Retina (tissue), 1 donor: Measurements from ENCODE around the gene GPR156.
A peak's percentile ranks its signal among the peaks of the same experiment; 100 is the strongest.
"Not testable (repeated sequence)": the region's sequence is repeated elsewhere in the genome, so short reads cannot be mapped to it uniquely, and the experiment has no call there.

Experiments
- DNase-seq: peaks from one replicate; pipeline ENCODE4 v3.0.0-alpha.2; 2016

GPR156 gene

DNA sequence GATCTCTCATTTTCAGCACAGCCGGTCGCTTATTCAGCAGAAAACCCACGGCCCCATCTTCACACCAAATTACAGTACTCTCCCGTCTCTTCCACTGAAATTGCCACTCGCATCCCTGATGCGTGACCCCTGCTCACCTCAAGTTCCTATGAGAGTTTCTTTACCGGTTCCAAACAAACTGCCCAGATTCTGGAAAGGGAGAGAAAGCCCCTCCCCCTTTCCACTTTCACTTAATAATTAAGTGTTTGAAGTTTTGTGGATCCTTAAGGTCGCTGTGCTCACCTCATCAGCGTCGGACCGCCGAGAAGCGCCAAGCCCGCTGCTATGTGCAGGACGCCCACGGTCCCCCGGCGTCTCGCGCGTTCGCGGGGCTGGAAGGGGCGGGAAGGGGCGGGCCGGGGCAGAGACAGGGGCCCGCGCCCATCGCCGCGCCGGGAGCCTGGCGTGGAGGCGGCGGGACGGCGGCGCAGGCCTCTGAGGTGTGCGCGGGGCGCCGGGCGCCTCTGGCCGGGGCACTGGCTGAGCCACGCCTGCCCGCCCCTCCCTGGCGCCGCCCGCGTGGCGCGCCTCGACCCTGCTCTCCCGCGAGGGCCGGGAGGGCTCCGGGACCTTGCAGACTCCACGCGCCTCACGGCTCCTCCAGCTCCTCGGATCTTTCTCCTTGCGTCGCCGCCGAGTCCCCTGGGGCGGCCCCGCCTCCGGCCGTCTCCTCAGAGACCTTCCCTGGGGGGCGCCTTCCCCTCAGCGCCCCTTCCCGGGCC, at the start of gene GPR156:
GPR156 (minus strand) TSS at position 476 of the 761 bp plus-strand sequence. CDS start 41,124 bp downstream, outside the sequence.
- peak; percentile 61 for DNase-seq

DNA sequence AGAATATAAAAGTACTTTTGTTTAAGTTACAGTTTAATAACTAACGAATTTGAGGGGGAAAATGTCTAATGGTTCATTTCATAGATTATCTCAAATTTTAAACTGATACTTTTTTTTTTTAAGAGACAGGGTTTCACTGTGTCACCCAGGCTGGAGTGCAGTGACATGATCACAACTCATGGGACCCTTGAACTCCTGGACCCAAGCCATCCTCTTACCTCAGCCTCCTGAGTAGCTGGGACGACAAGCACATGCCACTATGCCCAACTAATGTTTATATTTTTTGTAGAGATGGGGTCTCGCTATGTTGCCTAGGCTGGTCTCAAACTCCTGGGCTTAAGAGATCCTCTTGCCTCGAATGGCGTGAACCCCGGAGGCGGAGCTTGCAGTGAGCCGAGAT, 47.6 kb upstream of the GPR156 start:
- DNase-seq, result no peak

DNA sequence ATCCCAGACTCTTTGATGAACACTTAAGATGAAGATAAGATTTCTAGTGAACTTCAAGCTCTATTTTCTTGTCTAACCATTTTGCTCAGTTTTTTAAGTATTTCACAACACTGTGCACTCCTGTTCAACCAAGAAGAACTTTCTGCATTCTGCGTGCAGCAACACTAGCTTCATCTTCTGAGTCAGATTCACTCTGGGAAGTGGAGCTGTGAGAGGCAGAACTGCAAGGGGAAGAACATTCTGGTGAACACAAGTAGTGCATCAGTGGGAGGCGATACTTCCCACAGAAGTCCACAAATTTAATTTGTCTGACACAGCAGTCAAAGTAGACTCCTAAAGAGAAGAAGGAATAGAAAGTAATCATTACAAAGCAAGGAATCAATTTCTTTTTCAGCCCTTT, 46.1 kb upstream of the GPR156 start:
- DNase-seq, result no peak

DNA sequence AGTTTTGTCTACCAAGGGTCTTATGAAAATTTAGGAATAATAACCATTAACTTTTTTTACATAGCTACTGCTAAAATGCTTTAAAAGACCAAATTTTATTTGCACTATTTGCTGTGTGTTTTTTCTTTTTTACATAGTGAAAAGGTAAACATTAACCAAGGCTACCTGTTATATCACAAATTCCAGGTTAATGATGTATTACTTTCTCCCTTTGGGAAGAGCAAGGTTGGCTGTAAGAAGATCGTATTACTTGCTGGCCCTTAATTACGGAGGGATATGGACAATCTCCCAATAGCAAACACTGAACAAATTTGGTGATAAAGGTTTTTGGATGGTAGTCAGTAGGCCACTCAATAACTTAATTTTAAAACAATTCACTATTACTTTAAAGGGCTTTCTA, 41.8 kb upstream of the GPR156 start:
- DNase-seq, result no peak

DNA sequence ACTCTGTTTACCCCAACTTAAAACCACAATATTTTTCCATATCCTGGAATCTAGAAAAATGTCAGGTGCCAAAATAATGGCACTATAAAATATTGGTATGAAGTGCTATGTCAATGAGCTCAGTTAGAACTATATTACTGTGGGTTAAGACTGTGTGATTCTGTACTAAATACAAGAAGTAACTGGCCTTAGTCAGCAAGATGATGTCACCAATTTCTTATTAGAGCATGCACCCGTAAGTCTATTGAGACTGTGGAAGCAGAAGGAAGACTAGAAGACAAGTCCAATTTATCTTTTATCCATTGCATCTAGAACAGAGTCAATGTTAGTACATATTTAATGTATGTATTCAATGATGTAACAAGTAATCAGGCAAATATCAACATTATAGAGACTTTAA, 39.2 kb upstream of the GPR156 start:
- DNase-seq, result no peak

DNA sequence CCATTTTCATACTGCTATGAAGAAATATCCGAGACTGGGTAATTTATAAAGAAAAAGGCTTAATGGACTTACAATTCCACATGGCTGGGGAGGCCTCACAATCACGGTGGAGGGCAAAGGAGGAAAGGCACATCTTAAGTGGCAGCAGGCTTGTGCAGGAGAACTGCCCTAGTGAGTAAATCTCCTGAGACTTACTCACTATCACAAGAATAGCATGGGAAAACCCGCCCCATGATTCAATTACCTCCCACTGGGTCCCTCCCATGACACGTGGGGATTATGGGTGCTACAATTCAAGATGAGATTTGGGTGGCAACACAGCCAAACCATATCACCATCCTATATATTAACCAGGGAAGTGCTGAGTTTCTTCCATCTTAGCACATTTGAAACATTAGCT, 38.7 kb upstream of the GPR156 start:
- not testable (repeated sequence) for DNase-seq

DNA sequence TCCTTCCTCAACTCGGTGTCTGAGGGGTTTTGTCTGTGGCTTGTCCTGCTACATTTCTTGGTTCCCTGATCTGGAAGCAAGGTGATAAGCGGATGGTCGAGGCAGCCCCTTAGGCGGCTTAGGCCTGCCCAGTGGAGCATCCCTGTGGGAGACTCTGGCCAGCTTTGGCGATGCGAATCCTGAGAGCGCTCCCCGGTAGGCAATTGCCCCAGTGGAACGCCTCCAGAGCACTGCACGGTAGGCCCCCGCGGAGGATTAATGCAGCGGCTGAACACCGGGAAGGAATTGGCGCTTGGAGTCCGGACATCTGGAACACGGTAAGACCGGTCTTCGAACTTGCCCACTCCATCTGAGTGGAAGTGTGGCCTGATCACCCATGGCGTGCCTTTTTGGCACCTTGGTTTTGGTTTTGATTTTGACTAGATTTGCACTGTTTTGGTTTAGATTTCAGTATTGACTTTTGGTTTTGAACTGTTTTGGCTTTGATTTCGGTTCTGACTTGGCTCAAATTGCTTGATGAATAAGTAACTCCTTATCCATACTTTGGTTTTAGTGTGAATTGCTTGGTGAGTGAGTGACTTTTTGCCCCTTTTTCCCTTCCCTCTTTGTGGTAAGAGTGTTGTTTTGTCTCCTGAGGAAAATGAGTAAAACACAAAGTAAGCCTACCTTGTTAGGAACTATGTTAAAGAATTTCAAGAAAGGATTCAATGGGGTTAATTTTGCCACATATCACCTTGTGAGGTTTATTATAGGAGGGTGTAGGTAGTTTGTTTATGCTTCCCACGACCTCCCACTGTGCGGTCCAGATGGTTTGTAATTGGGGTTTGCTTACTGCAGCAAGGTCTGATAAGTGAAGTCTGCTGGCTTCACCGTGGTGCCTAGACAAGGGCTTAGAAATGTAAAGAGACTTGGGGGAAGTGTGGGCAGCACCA, 27.1 kb upstream of the GPR156 start:
- DNase-seq, result no peak

DNA sequence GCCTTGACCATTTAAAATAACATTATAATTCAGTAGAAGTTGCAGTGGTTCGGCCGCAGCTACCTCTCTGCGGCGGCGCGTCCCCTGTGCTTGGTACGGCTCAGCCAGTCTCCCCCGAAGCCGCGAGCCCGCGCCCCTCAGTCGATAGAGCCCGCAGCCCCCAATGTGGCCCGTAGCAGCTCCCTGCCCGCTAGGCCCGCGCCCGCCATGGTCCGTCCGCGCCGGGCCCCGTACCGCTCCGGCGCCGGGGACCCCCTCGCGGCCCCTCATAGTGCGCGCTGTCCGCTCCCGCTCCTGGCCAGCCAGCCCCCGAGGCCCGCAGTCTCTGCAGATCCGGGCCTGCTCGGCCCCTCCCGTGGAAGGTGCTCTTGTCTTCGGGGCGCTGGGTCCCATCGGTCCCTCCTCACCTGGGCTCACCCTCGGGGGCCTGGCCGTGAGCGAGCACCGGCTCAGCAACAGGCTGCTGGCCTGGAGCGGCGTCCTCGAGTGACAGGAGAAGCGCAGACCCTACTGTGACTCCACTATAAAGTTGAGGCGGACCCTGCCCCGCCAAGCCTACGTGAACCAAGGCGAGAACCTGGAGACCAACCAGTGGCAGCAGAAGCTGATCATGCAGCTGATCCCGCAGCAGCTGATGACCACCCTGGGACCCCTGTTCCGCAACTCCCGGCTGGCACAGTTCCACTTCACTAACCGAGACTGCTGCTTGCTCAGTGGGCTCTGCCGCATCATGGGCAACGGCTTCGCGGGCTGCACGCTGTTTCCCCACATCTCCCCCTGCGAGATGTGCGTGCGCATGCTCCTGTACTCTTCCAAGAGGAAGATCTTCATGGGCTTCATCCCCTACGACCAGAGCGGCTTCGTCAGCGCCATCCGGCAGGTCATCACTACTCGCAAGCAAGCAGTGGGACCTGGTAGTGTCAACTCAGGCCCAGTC, 21.8 kb upstream of the GPR156 start:
- no peak for DNase-seq

DNA sequence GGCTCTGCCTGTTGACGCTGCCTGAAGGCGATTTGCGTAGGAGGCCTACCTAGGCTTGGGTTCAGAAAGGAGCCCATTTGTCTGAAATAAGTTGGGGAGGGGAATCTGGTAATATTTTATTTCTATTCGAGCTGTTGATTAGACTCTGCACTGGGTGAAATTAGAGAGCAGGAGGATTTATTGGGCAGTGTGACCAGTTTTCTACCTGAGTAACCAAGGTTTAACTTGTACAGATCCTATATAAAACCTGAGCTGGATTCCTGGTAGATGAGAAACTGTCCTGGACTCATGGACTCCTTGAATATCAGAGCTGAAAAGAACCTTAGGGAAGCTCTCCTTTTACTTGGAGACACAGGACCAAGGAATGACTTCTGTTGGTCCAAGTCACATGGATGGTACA, 19.6 kb upstream of the GPR156 start:
- DNase-seq, result no peak

DNA sequence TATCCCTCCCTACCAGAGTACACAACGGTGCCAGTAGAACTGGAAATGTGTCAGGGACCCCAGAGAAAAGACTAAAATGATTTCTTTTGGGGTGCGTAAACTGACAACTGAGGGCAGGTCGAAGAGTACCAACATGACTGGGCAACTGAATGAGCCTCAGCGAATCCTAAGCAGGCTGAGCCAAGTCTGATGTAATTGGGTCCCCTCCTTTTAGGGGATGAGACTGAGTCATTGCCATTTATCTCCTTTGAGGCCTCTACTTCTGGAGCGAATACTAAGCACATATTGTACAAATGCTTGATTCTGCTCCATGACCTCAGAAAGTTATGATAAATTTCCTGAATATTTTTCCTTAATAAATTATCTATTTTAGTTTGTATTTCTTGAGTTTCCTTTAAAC, 17.3 kb upstream of the GPR156 start:
- DNase-seq, result no peak

DNA sequence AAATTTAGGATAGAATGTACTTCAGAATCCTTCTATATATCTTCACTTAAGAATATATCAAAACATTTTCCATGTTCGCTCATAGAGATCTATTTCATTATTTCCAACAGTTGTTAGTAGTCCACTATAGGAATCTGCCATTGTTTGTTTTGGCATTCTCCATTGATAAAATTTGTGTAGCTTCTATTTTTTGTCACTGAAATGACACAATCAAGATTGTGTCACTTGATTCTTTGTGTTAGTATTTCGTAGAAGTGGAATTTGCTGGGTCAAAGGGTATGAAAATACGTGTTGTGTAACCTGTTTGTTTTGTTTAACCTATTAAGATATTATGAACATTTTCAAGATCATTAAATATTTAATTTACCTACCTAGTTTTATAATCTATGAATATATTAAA, 15.9 kb upstream of the GPR156 start:
- no peak for DNase-seq

DNA sequence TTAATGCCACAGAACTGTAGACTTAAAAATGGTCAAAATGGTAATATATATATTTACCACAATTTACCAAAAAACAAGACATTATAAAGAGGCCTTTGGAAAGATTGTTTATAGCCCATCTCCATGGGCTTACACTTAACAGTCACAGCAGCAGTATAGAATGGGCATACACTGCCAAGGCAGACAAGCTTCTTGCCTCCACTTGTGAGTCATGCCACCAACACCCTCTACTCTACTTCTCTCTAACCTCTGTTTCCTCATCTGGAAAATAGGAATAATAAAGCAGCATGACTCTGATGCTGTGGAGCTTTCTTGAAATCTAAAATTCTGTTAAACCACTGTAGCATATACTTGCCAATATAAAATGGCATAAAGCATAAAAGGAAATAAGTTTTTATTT, 14.4 kb upstream of the GPR156 start:
- no peak for DNase-seq

DNA sequence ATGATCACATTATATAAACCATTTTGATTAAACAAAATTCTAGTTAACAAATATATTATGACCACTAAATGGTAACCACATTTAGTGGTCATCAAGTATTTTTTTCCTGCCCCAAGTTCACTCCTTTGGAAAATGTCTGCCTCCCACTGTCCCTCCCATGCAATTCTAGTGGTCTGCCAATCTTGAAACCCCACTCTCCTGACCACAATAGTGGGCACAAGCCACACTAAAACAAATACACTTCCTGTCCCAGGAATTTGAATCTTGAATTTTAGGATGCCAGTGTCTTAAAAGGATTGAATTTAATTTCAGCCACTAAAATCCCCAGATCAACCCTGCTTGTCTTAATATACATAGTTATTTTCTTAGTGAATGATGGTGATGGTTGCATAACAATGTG, 14.0 kb upstream of the GPR156 start:
- no peak for DNase-seq

DNA sequence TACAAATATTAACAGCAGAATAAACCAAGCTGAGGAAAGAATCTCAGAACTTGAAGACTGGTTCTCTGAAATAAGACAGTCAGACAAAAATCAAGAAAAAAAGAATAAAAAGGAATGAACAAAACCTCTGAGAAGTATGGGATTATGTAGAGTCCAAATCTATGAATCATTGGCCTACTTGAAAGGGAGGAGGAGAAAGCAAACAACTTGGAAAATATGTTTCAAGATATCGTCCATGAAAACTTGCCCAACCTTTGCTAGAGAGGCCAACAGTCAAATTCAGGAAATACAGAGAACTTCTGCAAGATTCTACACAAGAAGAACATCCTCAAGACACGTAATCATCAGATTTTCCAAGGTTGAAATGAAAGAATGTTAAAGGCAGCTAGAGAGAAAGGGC, 6.5 kb upstream of the GPR156 start:
- DNase-seq, result not testable (repeated sequence)

DNA sequence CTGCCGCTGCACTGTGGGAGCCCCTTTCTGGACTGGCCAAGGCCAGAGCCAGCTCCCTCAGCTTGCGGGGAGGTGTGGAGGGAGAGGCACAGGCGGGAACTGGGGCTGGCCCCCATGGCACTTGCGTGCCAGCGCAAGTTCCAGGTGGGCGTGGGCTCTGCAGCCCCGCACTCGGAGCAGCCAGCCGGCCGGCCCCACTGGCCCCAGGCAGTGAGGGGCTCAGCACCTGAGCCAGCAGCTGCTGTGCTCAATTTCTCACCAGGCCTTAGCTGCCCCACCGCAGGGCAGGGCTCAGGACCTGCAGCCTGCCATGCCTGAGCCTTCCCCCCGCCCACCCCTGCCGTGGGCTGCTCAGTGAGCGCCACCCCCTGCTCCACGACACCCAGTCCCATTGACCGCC, 4.6 kb upstream of the GPR156 start:
- no peak for DNase-seq

DNA sequence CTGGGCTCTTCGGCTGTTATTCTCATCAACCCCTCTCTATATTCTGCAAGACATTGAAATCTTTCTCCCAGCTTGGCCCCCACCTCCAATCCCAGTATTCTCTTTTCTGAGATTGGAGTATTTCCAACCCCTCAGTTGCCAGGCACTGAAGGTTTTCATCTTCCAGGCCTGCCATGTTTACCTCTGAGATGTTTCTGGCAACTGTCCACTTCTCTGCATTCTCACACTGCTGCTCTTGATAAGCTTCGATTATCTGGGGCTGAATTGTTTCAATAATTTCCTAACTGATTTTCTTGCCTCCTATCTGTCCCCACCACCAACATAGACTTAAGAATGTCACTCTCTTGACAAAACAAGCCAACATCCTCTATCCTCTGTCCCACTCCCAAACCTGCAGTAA, 1.4 kb upstream of the GPR156 start:
- DNase-seq, result no peak

DNA sequence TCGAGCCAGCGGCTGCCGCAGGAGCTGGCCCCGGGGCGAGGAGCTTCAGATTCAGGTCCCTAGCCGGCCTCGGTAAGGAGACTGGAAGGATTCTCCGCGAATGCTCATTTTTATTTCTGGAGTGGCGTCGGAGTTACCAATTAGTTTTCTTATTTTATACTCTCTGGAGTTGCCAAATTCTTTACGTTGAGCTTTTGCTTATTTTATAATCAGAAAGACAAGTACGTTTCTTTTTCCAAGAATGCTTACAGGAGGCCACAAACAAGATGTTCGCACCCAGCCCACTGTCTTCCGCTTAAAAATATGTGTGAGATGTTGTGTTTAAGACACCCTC, 453 bp upstream of the GPR156 start:
- DNase-seq, result no peak

DNA sequence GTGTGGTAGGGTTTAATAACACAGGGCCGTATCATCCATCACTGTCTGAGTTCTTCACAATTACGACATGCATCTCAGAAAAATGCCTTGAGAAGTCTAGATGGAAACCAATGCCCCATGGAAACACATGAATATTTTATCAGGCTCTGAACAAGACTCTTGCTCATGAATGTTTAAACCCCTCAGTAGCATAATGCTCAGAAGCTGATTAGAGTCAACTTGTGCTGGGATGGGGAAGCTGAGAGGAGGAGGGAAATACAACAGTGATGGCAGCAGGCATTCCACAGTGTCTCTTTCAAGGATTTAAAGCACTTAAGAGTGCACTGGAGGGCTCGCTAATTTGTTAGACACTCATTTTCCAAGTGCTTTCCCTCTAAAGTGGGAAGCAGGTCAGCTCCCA, 3.8 kb downstream of the GPR156 start:
- peak; percentile 54 for DNase-seq

DNA sequence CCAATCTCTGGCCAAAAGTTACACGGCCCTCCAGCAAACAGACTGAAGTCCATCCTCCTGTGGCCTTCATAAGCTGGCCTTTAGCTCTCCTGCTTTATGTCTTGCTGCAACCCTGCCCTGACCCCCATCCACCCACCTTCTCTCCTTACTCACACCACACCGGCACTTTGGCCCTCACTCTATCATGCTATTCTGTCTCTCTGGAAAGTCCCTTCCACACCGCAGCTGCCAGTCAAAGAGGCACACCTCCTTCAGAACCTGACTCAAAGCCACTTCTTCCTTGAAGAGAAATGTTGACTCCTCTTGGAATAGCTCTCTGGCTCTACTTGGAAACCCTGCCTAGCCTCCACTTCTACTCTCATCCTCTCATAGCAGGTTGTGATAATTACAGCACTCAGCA, 4.5 kb downstream of the GPR156 start:
- DNase-seq, result no peak

DNA sequence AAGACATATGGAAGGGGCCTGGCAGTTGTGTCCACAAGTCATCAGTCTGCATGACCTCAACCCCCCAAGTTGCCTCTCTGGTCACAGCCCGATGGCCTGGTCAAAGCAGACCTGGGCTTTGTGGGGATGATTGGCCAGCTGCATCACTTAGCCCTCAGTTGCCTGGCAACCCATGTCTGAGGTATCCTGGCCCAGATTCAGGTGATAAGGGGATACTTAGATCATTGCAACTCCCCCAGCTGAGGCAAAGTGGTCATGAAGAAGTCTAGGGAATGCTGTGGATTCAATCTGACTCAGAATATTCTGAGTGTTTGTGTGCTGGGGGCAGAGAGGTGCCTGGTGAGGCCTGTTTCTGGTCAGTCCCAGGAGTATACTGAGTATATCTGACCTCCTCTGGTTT, 5.0 kb downstream of the GPR156 start:
- no peak for DNase-seq

DNA sequence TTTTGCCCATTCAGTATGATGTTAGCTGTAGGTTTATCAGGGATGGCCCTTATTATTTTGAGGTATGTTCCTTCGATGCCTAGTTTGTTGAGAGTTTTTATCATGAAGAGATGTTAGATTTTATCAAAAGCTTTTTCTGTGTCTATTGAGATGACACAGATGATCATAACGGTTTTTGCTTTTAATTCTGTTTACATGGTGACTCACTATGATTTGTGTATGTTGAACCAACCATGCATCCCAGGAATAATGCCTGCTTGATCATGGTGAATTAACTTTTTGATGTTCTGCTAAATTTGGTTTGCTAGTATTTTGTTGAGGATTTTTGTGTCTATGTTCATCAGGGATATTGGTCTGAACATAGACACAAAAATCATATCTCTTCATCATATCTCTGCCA, 8.3 kb downstream of the GPR156 start:
- DNase-seq, result no peak

DNA sequence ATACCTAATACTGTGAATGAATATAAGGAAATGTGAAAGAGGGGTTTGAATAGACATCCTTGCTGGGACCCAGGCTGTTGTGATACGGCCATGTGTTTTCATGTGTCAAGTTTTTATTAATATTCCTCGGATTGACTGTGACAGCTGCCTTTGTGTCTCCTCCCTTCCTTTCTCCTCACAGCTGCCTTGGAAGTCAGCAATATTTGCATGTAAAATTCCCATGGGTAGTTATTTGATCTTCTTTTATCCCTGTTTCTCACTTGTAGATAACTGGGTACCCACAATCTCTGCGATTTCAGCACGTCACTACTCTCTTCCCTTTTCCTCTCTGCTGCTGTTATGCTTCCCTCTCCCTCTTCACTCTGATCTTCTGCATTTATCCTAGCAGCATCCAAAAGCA, 9.4 kb downstream of the GPR156 start:
- peak; percentile 57 for DNase-seq

DNA sequence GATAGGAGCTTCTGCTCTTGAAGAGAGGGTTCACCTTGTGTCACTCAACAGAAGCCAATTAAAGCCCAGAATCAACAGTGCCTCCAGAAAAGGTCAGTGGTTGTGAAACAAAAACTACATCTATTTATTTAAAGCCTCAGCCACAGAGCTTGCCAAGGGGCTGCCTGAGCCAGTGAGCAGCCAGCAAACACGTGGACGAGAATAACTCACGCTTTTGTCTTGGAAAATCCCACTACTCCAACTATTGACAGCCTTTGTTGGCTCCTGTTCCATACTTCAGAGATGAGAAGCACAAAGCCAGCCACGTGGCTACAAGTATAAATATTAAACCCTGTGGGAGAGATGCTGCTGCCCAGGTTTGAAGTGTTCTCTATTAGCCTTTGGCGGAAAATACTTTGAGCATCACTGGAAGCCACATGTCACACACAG, 10.3 kb downstream of the GPR156 start:
- no peak for DNase-seq
